Measurements from ENCODE around the gene SGCA. TPM values are rescaled to one million over a fixed set of nuclear protein-coding genes. Genes with fewer than 3 reads are reported as not detected.

SGCA gene
- total and polyA plus RNA-seq, 10 of the 15 experiments (the other 5 are each of a cell fraction or from before 2014, with no cell fraction given), result 0.13 to 2.2 (median 0.50) TPM; not detected in 2

DNA sequence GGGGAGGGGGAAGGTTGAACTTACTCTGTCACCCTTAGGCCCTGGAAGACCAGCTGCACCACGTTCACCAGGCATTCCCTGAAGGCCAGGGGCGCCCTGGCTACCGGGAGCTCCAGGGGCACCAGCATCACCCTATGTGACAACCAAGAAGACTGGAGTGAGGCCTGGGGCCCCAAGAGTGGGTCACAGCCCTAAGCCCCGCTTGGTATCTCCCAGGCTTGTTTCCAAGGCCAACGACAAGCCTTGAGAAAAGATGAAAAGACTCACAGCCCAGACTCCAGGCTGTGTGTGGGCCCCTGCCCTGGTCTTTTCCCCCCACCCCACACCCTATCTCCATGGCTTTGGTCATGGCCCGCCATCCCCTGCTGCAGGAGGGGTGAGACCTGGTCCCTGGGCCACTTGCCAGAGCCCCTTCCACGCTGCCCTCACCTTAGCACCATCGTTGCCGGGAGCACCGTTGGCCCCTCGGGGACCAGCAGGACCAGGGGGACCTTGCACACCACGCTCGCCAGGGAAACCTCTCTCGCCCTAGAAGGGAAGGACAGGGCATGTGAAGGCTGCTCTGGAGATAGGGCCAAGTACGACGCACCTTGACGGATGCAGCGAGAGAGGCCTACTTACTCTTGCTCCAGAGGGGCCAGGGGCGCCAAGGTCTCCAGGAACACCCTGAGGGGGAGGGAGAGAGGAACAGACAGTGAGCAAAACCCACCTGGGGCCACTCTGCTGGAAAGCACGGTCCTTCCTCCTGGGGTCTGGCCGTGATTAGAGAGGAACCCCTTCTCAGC is 25.7 kb downstream of the SGCA start (continued):
- TF ChIP-seq, protein P1, sequence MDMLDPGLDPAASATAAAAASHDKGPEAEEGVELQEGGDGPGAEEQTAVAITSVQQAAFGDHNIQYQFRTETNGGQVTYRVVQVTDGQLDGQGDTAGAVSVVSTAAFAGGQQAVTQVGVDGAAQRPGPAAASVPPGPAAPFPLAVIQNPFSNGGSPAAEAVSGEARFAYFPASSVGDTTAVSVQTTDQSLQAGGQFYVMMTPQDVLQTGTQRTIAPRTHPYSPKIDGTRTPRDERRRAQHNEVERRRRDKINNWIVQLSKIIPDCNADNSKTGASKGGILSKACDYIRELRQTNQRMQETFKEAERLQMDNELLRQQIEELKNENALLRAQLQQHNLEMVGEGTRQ (IDR thresholded peaks at IDR 0.05; ENCODE audit: borderline replicate concordance, low read depth, low read length), result no peak
- TF ChIP-seq NR2C2 (IDR thresholded peaks at IDR 0.05; ENCODE audit: borderline replicate concordance, control insufficient read depth, insufficient read length, low read depth), result no peak
- TF ChIP-seq NFYA (IDR thresholded peaks at IDR 0.05; ENCODE audit: borderline replicate concordance, low read depth, low read length), result no peak
- no peak for TF ChIP-seq SUZ12 (IDR thresholded peaks at IDR 0.05; ENCODE audit: unreplicated experiment)
- TF ChIP-seq GATAD2B (conservative IDR thresholded peaks at IDR 0.05; ENCODE audit: low read depth), result no peak
- TF ChIP-seq TCF7 (IDR thresholded peaks at IDR 0.05; ENCODE audit: borderline replicate concordance), result no peak
- TF ChIP-seq SMAD1 (IDR thresholded peaks at IDR 0.05; ENCODE audit: low read depth, partially characterized antibody), result no peak
- TF ChIP-seq MTA3 (IDR thresholded peaks at IDR 0.05; ENCODE audit: borderline replicate concordance, low read length), result no peak
- TF ChIP-seq RBBP5 (conservative IDR thresholded peaks at IDR 0.05), result no peak
- TF ChIP-seq CBFB (IDR thresholded peaks at IDR 0.05; ENCODE audit: low read depth), result no peak
- no peak for TF ChIP-seq ZNF274 (IDR thresholded peaks at IDR 0.05; ENCODE audit: insufficient read depth, insufficient read length)
- TF ChIP-seq ZNF622 (IDR thresholded peaks at IDR 0.05), result no peak
- TF ChIP-seq, protein P2, sequence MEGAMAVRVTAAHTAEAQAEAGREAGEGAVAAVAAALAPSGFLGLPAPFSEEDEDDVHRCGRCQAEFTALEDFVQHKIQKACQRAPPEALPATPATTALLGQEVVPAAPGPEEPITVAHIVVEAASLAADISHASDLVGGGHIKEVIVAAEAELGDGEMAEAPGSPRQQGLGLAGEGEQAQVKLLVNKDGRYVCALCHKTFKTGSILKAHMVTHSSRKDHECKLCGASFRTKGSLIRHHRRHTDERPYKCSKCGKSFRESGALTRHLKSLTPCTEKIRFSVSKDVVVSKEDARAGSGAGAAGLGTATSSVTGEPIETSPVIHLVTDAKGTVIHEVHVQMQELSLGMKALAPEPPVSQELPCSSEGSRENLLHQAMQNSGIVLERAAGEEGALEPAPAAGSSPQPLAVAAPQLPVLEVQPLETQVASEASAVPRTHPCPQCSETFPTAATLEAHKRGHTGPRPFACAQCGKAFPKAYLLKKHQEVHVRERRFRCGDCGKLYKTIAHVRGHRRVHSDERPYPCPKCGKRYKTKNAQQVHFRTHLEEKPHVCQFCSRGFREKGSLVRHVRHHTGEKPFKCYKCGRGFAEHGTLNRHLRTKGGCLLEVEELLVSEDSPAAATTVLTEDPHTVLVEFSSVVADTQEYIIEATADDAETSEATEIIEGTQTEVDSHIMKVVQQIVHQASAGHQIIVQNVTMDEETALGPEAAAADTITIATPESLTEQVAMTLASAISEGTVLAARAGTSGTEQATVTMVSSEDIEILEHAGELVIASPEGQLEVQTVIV (IDR thresholded peaks at IDR 0.05; ENCODE audit: borderline replicate concordance, partially characterized antibody), result no peak

Data from GM12878 (cell line).